Measurements from ENCODE around the gene SYNPR. TPM values are rescaled to one million over a fixed set of nuclear protein-coding genes. Genes with fewer than 3 reads are reported as not detected.

Gene SYNPR
- total RNA-seq, 1 experiment from 2014 or later, result not detected

GRCh38 chr3:63458405-63458804 lies 180.3 kb downstream of the SYNPR start:
- Histone ChIP-seq H3K36me3 (ENCODE audit: low read depth, low read length) (no peaks in the 10 kb centered on the region), H3K4me2 (ENCODE audit: low read length) (no peak overlapping the region), H2AFZ (ENCODE audit: low read length) (no peak overlapping the region), H3K9me2 (replicated peaks; ENCODE audit: low read length) (no peaks in the 10 kb centered on the region), H3K27ac (ENCODE audit: low read length) (no peak overlapping the region), H3F3A (ENCODE audit: low read length, unreplicated experiment) (no peaks in the 10 kb centered on the region), H3K79me2 (ENCODE audit: low read length) (no peaks in the 10 kb centered on the region), H3K9ac (ENCODE audit: low read length) (no peak overlapping the region), H3K27me3 (ENCODE audit: low read length) (peaks cover 3% of the 10 kb centered on the region; the same call in 1 of the 2 replicates), H3K9me3 (ENCODE audit: low read length) (no peaks in the 10 kb centered on the region), H3K4me3 (ENCODE audit: low read length) (no peak overlapping the region), H4K20me1 (ENCODE audit: low read length) (no peaks in the 10 kb centered on the region), H3K4me1 (ENCODE audit: insufficient read depth, low read length) (no peaks in the 10 kb centered on the region)
- BruUV-seq (replicated peaks), result no TSS peak
- CTCF ChIA-PET, result no interaction called here
- TF ChIP-seq EZH2phosphoT487 (IDR thresholded peaks at IDR 0.05; ENCODE audit: borderline replicate concordance, low read length), result no peak
- TF ChIP-seq EZH2 (IDR thresholded peaks at IDR 0.05; ENCODE audit: low read length, unreplicated experiment), result no peak
- TF ChIP-seq, protein P1, sequence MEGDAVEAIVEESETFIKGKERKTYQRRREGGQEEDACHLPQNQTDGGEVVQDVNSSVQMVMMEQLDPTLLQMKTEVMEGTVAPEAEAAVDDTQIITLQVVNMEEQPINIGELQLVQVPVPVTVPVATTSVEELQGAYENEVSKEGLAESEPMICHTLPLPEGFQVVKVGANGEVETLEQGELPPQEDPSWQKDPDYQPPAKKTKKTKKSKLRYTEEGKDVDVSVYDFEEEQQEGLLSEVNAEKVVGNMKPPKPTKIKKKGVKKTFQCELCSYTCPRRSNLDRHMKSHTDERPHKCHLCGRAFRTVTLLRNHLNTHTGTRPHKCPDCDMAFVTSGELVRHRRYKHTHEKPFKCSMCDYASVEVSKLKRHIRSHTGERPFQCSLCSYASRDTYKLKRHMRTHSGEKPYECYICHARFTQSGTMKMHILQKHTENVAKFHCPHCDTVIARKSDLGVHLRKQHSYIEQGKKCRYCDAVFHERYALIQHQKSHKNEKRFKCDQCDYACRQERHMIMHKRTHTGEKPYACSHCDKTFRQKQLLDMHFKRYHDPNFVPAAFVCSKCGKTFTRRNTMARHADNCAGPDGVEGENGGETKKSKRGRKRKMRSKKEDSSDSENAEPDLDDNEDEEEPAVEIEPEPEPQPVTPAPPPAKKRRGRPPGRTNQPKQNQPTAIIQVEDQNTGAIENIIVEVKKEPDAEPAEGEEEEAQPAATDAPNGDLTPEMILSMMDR (conservative IDR thresholded peaks at IDR 0.05; ENCODE audit: low read depth, low read length), result no peak
- POLR2A ChIA-PET (ENCODE audit: unreplicated experiment), result no interaction called here
- DNase-seq (no peak), ATAC-seq (no peak)
- intact Hi-C loops (cut with micrococcal nuclease), result no loop called here

DNA sequence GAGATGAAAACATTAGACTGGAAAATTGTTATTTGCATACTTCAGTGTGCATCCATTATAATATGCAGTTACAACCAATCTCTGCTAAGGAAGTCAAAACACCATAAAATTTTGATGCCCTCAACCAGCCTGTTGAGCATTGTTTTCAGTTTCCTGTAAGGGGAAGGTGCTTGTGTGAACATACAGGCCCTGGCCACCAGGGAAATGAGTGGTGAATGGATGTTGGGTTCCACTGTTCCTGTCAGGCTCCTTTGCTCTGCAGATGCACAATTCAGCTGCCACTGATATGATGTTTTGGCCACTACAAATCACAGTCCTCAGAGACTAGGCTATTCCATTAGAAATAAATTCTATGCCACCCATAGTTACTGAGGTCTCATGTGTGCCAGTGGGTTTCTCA lies 184.6 kb downstream of the SYNPR start:
- Histone ChIP-seq H4K20me1 (ENCODE audit: low read length) (no peaks in the 10 kb centered on the region), H3F3A (ENCODE audit: low read length, unreplicated experiment) (no peaks in the 10 kb centered on the region), H3K27ac (ENCODE audit: low read length) (no peak overlapping the region), H2AFZ (ENCODE audit: low read length) (no peak overlapping the region), H3K4me1 (ENCODE audit: insufficient read depth, low read length) (no peaks in the 10 kb centered on the region), H3K79me2 (ENCODE audit: low read length) (no peaks in the 10 kb centered on the region), H3K9me2 (replicated peaks; ENCODE audit: low read length) (no peaks in the 10 kb centered on the region), H3K9ac (ENCODE audit: low read length) (no peak overlapping the region), H3K4me2 (ENCODE audit: low read length) (no peak overlapping the region), H3K36me3 (ENCODE audit: low read depth, low read length) (no peaks in the 10 kb centered on the region), H3K27me3 (ENCODE audit: low read length) (no peaks in the 10 kb centered on the region), H3K4me3 (ENCODE audit: low read length) (no peak overlapping the region), H3K9me3 (ENCODE audit: low read length) (no peaks in the 10 kb centered on the region)
- ATAC-seq (no peak), DNase-seq (no peak)
- no TSS peak for BruUV-seq (replicated peaks)
- no peak for TF ChIP-seq EZH2phosphoT487 (IDR thresholded peaks at IDR 0.05; ENCODE audit: borderline replicate concordance, low read length)
- TF ChIP-seq, protein P1 (conservative IDR thresholded peaks at IDR 0.05; ENCODE audit: low read depth, low read length), result no peak
- no peak for TF ChIP-seq EZH2 (IDR thresholded peaks at IDR 0.05; ENCODE audit: low read length, unreplicated experiment)
- POLR2A ChIA-PET (ENCODE audit: unreplicated experiment), result no interaction called here
- CTCF ChIA-PET, result no interaction called here
- intact Hi-C loops (cut with micrococcal nuclease), result no loop called here

DNA sequence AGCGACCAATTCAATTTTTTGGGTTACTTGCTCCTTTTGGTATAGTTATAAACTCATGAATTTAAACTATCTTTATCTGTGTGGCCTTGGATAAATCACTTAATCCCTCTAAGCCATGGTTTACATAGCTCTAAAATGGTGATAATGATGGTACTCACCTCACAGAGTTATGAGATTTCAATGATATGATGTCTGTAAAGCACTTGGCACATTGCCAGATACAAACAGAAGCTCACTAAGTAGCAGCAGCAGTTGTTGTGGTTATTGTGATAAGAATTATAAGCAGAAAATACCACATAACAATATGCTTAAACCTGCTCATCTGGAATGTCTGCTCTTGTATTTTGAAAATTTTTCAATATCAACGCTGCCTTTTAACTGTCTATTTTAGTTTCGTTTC lies 189.3 kb downstream of the SYNPR start:
- no TSS peak for BruUV-seq (replicated peaks)
- DNase-seq (no peak), ATAC-seq (no peak)
- no peak for TF ChIP-seq EZH2 (IDR thresholded peaks at IDR 0.05; ENCODE audit: low read length, unreplicated experiment)
- TF ChIP-seq, protein P1 (conservative IDR thresholded peaks at IDR 0.05; ENCODE audit: low read depth, low read length), result no peak
- TF ChIP-seq EZH2phosphoT487 (IDR thresholded peaks at IDR 0.05; ENCODE audit: borderline replicate concordance, low read length), result no peak
- no peak overlapping the region for H3K4me3 ChIP-seq (ENCODE audit: low read length)
- H3F3A ChIP-seq (ENCODE audit: low read length, unreplicated experiment), result no peaks in the 10 kb centered on the region
- no peaks in the 10 kb centered on the region for H3K4me1 ChIP-seq (ENCODE audit: insufficient read depth, low read length)
- H3K79me2 ChIP-seq (ENCODE audit: low read length), result no peaks in the 10 kb centered on the region
- intact Hi-C loops (cut with micrococcal nuclease), result no loop called here
- POLR2A ChIA-PET (ENCODE audit: unreplicated experiment), result no interaction called here
- no peak overlapping the region for H3K4me2 ChIP-seq (ENCODE audit: low read length)
- no peaks in the 10 kb centered on the region for H4K20me1 ChIP-seq (ENCODE audit: low read length)
- no peaks in the 10 kb centered on the region for H3K27me3 ChIP-seq (ENCODE audit: low read length)
- H3K9ac ChIP-seq (ENCODE audit: low read length), result no peak overlapping the region
- no peaks in the 10 kb centered on the region for H3K9me2 ChIP-seq (replicated peaks; ENCODE audit: low read length)
- H2AFZ ChIP-seq (ENCODE audit: low read length), result no peak overlapping the region
- H3K9me3 ChIP-seq (ENCODE audit: low read length), result no peaks in the 10 kb centered on the region
- no peaks in the 10 kb centered on the region for H3K36me3 ChIP-seq (ENCODE audit: low read depth, low read length)
- CTCF ChIA-PET, result no interaction called here
- H3K27ac ChIP-seq (ENCODE audit: low read length), result no peak overlapping the region

All from PC-3 (cell line).